Stomach (tissue), 9 donors: ENCODE measurements around the gene PPP1R16B. TPM values are rescaled to one million over a fixed set of nuclear protein-coding genes. Genes with fewer than 3 reads are reported as not detected.

Experiments
- DNase-seq, 2 donors: peaks; one replicate each; pipeline versions ENCODE4 v3.0.0 to v3.0.0-alpha.2; 2013 to 2019
- H3K27ac ChIP-seq, 5 donors: fragments of 200-600 bp in 4 of 5; sonication (generic) in 4 of 5; one replicate each; pipeline ENCODE4 v1.5.1; 2013 to 2019; ENCODE audit warnings: mild to moderate bottlenecking in 1 of 5, moderate library complexity in 1 of 5
- H3K27me3 ChIP-seq, 3 donors: fragments of 200-600 bp; sonication (generic); one replicate each; pipeline ENCODE4 v1.5.1; 2017 to 2019; ENCODE audit warnings: mixed run types in 1 of 3
- H3K36me3 ChIP-seq, 4 donors: fragments of 200-600 bp; sonication (generic); 1 replicate in 3 of 4; 2 replicates in 1 of 4; pipeline ENCODE4 v1.5.1; 2016 to 2019
- H3K4me1 ChIP-seq, 4 donors: fragments of 200-600 bp; sonication (generic); one replicate each; pipeline ENCODE4 v1.5.1; 2016 to 2019
- H3K4me3 ChIP-seq, 4 donors: fragments of 200-600 bp; sonication (generic) in 3 of 4; one replicate each; pipeline ENCODE4 v1.5.1; 2016 to 2019; ENCODE audit warnings: mild to moderate bottlenecking in 1 of 4
- H3K9me3 ChIP-seq, 4 donors: fragments of 200-600 bp; sonication (generic); one replicate each; pipeline ENCODE4 v1.5.1; 2016 to 2019
- EP300 ChIP-seq: sonication (generic); formaldehyde crosslinking; IDR thresholded peaks from one replicate; pipeline ENCODE4 v1.6.1; 2017; ENCODE audit warnings: antibody characterized with exemption
- POLR2A ChIP-seq, 4 donors: fragments of 450-650 bp; IDR thresholded peaks; one replicate each; pipeline ENCODE4 v1.6.1; 2016; ENCODE audit warnings: antibody characterized with exemption in 4 of 4, control low read depth in 2 of 4, mild to moderate bottlenecking in 1 of 4, moderate library complexity in 1 of 4
- POLR2AphosphoS5 ChIP-seq, 3 donors: sonication (generic); formaldehyde crosslinking; IDR thresholded peaks; one replicate each; pipeline ENCODE4 v1.6.1; 2016; ENCODE audit warnings: antibody characterized with exemption in 3 of 3
- WGBS, 5 donors: extraction: QIAGEN DNeasy Blood & Tissue Kit in 3 of 5; methylation state at CpG; one replicate each; pipeline versions ENCODE4 v1.1.5 to v1.1.7; 2013 to 2018; 5-methylcytosine and 5-hydroxymethylcytosine counted together
- intact Hi-C: fragments of 100-400 bp; cut with DNase I; formaldehyde crosslinking; loops from one replicate; pipeline ENCODE4 v1.15.1; 2023; ENCODE audit warnings: low total_unique reads
- polyA plus RNA-seq, 3 donors: library from polyadenylated mRNA; stranded (reverse); fragments of 200-250 nt; gene quantifications; one replicate each; pipeline ENCODE4 v1.2.3, GENCODE V29; 2013
- total RNA-seq, 5 donors: library from RNA; depleted of rRNA; stranded (reverse); fragments of >200 nt; gene quantifications; one replicate each; pipeline versions ENCODE4 v1.1.0 to v1.2.3, GENCODE V29; 2014 to 2016
- TF ChIP-seq, protein P1 (sequence below), 7 experiments: fragments of 450-650 bp in 4 of 7; fragments of 200-600 bp in 3 of 7; sonication (generic) in 3 of 7; IDR thresholded peaks; one replicate each; pipeline ENCODE4 v1.5.1; 2016 to 2019; ENCODE audit warnings: antibody characterized with exemption in 7 of 7, control low read depth in 2 of 7, mild to moderate bottlenecking in 1 of 7
- donor health status: healthy with polysubstance abuse.
- donor health status: Bipolar disorder and iron deficiency.
- donor health status: healthy.

PPP1R16B gene
- total and polyA plus RNA-seq, 8 donors, result 1.2 to 18.7 (median 6.2) TPM

- peaks cover 0 to 9% (median 0%) of the 10 kb centered on the region in 4 donors for H3K36me3 ChIP-seq
- H3K4me1 ChIP-seq, result peaks cover 0 to 23% (median 0%) of the 10 kb centered on the region in 4 donors
- H3K27ac ChIP-seq, result no peak overlapping the region
- H3K27me3 ChIP-seq, result no peaks in the 10 kb centered on the region
- intact Hi-C loops, result no loop called here
- TF ChIP-seq POLR2AphosphoS5 (IDR thresholded peaks at IDR 0.05), result no peak
- TF ChIP-seq POLR2A (IDR thresholded peaks at IDR 0.05), result no peak
- TF ChIP-seq, protein P1, sequence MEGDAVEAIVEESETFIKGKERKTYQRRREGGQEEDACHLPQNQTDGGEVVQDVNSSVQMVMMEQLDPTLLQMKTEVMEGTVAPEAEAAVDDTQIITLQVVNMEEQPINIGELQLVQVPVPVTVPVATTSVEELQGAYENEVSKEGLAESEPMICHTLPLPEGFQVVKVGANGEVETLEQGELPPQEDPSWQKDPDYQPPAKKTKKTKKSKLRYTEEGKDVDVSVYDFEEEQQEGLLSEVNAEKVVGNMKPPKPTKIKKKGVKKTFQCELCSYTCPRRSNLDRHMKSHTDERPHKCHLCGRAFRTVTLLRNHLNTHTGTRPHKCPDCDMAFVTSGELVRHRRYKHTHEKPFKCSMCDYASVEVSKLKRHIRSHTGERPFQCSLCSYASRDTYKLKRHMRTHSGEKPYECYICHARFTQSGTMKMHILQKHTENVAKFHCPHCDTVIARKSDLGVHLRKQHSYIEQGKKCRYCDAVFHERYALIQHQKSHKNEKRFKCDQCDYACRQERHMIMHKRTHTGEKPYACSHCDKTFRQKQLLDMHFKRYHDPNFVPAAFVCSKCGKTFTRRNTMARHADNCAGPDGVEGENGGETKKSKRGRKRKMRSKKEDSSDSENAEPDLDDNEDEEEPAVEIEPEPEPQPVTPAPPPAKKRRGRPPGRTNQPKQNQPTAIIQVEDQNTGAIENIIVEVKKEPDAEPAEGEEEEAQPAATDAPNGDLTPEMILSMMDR (IDR thresholded peaks at IDR 0.05), result no peak
- TF ChIP-seq EP300, result no peak
- no peaks in the 10 kb centered on the region for H3K9me3 ChIP-seq
- H3K4me3 ChIP-seq, result no peak overlapping the region
- 89 to 97% (median 96%) methylated on average over 5 of the region's 5 CpGs for WGBS, 5 donors
- DNase-seq, result no peak
These were observed 129.0 kb downstream of the PPP1R16B start for GRCh38 chr20:38934530-38934929.

DNA sequence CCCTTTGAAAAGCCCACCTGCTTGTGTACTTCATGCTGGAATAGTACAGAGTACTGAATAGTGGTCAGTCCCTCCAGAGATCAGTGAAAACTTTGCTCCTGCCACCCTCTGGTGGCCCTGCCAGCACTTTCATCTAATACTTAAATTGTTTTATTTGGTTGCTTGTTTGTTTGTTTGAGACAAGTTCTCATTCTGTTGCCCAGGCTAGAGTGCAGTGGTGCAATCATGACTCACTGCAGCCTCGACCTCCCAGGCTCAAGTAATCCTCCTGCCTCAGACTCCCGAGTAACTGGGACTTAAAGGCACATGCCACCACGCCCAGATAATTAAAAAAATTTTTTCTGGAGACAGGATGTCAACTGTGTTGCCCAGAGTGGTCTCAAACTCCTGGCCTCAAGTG, 129.8 kb downstream of the PPP1R16B start:
- Histone ChIP-seq H3K4me1 (peaks cover 0 to 15% (median 0%) of the 10 kb centered on the region in 4 donors), H3K27ac (no peak overlapping the region), H3K36me3 (peaks cover 0 to 9% (median 0%) of the 10 kb centered on the region in 4 donors), H3K4me3 (no peak overlapping the region), H3K27me3 (no peaks in the 10 kb centered on the region), H3K9me3 (no peaks in the 10 kb centered on the region)
- intact Hi-C loops, result no loop called here
- WGBS, 5 donors, result 64 to 76% (median 73%) methylated on average over 3 of the region's 3 CpGs
- TF ChIP-seq POLR2A (IDR thresholded peaks at IDR 0.05) (no peak), EP300 (no peak), POLR2AphosphoS5 (IDR thresholded peaks at IDR 0.05) (no peak)
- TF ChIP-seq, protein P1 (IDR thresholded peaks at IDR 0.05), result no peak
- DNase-seq, result no peak

DNA sequence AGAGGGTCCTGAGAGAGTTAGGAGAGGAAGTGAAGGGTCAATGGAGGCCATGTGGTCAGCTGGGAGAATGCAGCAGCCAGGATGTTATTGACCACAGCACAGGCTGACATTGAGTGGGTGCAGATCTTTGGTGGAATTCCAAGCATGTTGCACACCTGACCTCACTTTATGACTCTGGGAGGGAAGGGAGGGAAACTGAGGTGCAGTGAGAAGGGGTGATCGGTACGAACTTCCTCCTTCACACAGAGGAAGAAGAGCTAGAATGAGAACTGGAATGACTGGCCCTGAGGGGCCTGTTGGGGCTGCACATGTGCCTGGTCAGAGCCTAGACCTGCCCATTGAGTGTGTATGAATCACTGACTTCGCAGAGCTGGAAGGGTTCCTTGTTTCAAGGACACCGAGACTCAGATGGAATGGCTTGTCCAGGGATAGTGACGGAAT, 130.5 kb downstream of the PPP1R16B start:
- intact Hi-C loops, result no loop called here

GRCh38 chr20:38937000-38937399, 131.5 kb downstream of the PPP1R16B start:
- Histone ChIP-seq H3K9me3 (no peaks in the 10 kb centered on the region), H3K27ac (no peak overlapping the region), H3K4me3 (no peak overlapping the region), H3K27me3 (no peaks in the 10 kb centered on the region), H3K4me1 (peaks cover 0 to 9% (median 0%) of the 10 kb centered on the region in 4 donors), H3K36me3 (peaks cover 0 to 9% (median 0%) of the 10 kb centered on the region in 4 donors)
- DNase-seq, result no peak
- TF ChIP-seq POLR2AphosphoS5 (IDR thresholded peaks at IDR 0.05), result no peak
- TF ChIP-seq EP300, result no peak
- TF ChIP-seq, protein P1 (IDR thresholded peaks at IDR 0.05), result no peak
- TF ChIP-seq POLR2A (IDR thresholded peaks at IDR 0.05), result no peak
- intact Hi-C loops, result no loop called here
- 96 to 100% (median 98%) methylated on average over 4 to 5 of the region's 5 CpGs for WGBS, 5 donors

More for the DNA sequence above, 130.5 kb downstream of the PPP1R16B start:
- H3K36me3 ChIP-seq, result peaks cover 0 to 9% (median 0%) of the 10 kb centered on the region in 4 donors
- H3K4me3 ChIP-seq, result no peak overlapping the region
- H3K4me1 ChIP-seq, result peaks cover 0 to 9% (median 0%) of the 10 kb centered on the region in 4 donors
- TF ChIP-seq POLR2A (IDR thresholded peaks at IDR 0.05) (no peak), EP300 (no peak), POLR2AphosphoS5 (IDR thresholded peaks at IDR 0.05) (no peak)
- TF ChIP-seq, protein P1 (IDR thresholded peaks at IDR 0.05), result no peak
- H3K27ac ChIP-seq, result no peak overlapping the region
- H3K27me3 ChIP-seq, result no peaks in the 10 kb centered on the region
- whole genome bisulfite sequencing, 5 donors, result 72 to 95% (median 81%) methylated on average over 5 of the region's 5 CpGs
- H3K9me3 ChIP-seq, result no peaks in the 10 kb centered on the region
- no peak for DNase-seq
